GM12875 (cell line): ENCODE measurements around the gene FAM13C.

Experiments
- H3K4me3 ChIP-seq: one replicate; pipeline ENCODE4 v1.5.1; 2011; ENCODE audit warnings: low read depth, low read length, control low read depth
- TF ChIP-seq, protein P1 (sequence below): IDR thresholded peaks from 2 replicates; pipeline ENCODE4 v1.5.1; 2011; ENCODE audit warnings: low read depth, mild to moderate bottlenecking, control low read depth, inconsistent platforms, low read length, moderate library complexity, borderline replicate concordance; ENCODE audit not compliant: insufficient read depth

Gene FAM13C

GRCh38 chr10:59391060-59391459 lies 28.7 kb upstream of the FAM13C start:
- no peak overlapping the region for H3K4me3 ChIP-seq
- TF ChIP-seq, protein P1, sequence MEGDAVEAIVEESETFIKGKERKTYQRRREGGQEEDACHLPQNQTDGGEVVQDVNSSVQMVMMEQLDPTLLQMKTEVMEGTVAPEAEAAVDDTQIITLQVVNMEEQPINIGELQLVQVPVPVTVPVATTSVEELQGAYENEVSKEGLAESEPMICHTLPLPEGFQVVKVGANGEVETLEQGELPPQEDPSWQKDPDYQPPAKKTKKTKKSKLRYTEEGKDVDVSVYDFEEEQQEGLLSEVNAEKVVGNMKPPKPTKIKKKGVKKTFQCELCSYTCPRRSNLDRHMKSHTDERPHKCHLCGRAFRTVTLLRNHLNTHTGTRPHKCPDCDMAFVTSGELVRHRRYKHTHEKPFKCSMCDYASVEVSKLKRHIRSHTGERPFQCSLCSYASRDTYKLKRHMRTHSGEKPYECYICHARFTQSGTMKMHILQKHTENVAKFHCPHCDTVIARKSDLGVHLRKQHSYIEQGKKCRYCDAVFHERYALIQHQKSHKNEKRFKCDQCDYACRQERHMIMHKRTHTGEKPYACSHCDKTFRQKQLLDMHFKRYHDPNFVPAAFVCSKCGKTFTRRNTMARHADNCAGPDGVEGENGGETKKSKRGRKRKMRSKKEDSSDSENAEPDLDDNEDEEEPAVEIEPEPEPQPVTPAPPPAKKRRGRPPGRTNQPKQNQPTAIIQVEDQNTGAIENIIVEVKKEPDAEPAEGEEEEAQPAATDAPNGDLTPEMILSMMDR = no peak

GRCh38 chr10:59388671-59388976 lies 26.3 kb upstream of the FAM13C start:
- no peak overlapping the region for H3K4me3 ChIP-seq
- TF ChIP-seq, protein P1 = no peak

- TF ChIP-seq, protein P1 = no peak
- no peak overlapping the region for H3K4me3 ChIP-seq
Measured at GRCh38 chr10:59387951-59388670, 25.8 kb upstream of the FAM13C start.

DNA sequence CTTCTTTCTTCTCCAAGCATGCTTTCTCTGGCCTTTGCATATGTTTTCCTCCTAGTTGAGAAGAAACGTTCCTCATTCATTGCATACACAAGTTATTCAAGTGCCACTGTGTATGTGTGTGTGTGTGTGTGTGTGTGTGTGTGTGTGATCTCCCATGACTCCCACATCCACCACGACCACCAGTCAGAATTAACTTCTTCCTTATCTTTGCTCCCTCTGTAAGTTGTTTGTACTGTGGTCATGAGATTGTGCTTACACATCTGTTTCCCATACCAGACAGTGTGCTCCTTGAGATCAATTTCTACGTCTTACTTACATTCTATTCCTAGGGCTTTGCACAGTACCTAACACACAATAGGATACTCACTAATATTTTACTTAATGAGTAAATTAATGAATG lies 22.4 kb upstream of the FAM13C start:
- TF ChIP-seq, protein P1 = no peak
- no peak overlapping the region for H3K4me3 ChIP-seq

DNA sequence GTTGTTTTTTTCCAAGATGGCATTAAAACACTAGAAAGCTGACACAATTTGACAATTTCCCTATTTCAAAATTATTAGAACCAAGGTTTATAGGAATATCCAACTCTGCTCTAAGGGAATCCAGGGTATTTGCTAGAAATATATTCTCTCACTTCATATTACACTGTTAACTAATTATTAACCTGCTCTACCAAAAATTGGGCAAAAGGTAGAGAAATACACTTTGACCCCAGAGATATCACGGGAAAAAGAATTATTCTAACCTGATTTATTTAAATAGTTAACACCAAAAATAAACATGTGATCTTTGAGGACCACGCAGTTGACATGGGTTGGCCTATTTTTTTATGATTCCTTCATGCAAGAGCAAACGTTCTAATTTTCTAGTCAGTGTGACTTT lies 21.6 kb upstream of the FAM13C start:
- H3K4me3 ChIP-seq = no peak overlapping the region
- TF ChIP-seq, protein P1 = no peak

DNA sequence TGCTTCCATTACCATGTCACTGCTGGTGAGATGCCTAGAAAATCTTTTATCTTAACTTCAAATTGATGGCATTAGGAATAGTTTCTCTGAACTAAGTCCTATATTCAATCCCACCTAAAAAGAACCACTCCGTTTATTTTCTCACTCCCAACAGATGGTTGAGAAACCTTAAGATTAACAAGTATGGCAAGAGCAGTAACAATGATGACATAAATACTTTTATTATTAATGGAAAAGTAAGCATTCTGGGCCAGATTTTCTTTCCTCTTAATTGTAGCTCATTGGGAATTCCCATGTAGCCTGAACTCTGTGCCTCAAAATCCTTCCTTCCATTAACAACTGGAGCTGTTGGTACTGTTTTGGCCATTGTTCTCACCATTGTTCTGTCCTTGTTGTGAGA lies 21.1 kb upstream of the FAM13C start:
- no peak overlapping the region for H3K4me3 ChIP-seq

DNA sequence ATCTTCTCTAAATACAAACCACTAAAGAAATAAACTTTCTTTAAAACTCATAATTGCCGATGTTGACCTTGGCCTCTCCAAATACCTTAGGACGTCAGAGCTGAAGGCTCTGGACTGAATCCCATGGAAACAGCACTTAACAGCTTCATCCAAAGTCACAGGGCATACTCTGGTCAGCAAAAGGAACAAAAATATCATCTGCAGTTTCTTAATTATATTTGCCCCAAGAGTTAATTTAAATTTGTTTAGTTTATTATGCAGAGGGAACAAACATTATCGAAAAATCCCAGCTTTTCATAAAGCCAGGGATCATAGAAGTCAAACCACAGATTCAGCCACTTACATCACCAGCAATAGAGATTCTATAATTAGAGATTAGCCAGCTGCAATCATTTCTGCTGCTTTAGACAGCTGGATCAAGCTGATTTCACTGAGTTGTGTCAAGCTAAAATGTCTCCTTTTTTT lies 20.5 kb upstream of the FAM13C start:
- no peak overlapping the region for H3K4me3 ChIP-seq
- TF ChIP-seq, protein P1 = no peak

More for the DNA sequence above, 21.1 kb upstream of the FAM13C start:
- TF ChIP-seq, protein P1 = no peak
